H1 (cell line): ENCODE measurements around the gene MAML3.

Source experiments
- BCL11A ChIP-seq, 2 experiments: IDR thresholded peaks; one replicate each; pipeline ENCODE4 v1.6.1; 2011; ENCODE audit warnings: low read depth in 2 of 2, low read length in 2 of 2, mild to moderate bottlenecking in 2 of 2
- GABPA ChIP-seq: IDR thresholded peaks from 2 replicates; pipeline ENCODE4 v1.6.1; 2011; ENCODE audit warnings: mild to moderate bottlenecking, low read length, moderate library complexity, borderline replicate concordance; ENCODE audit not compliant: insufficient read depth
- GTF2F1 ChIP-seq: IDR thresholded peaks from 2 replicates; pipeline ENCODE4 v1.6.1; 2012; ENCODE audit warnings: low read depth, low read length, improper control_type of control experiment, borderline replicate concordance
- POLR2A ChIP-seq, 2 experiments: IDR thresholded peaks; 1 replicate in 1 of 2; 2 replicates in 1 of 2; pipeline ENCODE4 v1.6.1; 2011; ENCODE audit warnings: low read depth in 2 of 2, low read length in 2 of 2, mild to moderate bottlenecking in 2 of 2; ENCODE audit errors: control extremely low read depth in 1 of 2
- SP4 ChIP-seq: IDR thresholded peaks from 2 replicates; pipeline ENCODE4 v1.6.1; 2012; ENCODE audit warnings: low read length, inconsistent platforms
- SRF ChIP-seq: IDR thresholded peaks from 2 replicates; pipeline ENCODE4 v1.6.1; 2011; ENCODE audit warnings: mild to moderate bottlenecking, low read depth, low read length, moderate library complexity
- TAF1 ChIP-seq: IDR thresholded peaks from 2 replicates; pipeline ENCODE4 v1.6.1; 2011; ENCODE audit warnings: mild to moderate bottlenecking, low read depth, low read length
- TCF12 ChIP-seq: IDR thresholded peaks from 2 replicates; pipeline ENCODE4 v1.6.1; 2011; ENCODE audit warnings: low read depth, mild to moderate bottlenecking, low read length
- TF ChIP-seq, protein P1 (sequence below), 3 experiments: IDR thresholded peaks; 1 replicate in 2 of 3; 2 replicates in 1 of 3; pipeline versions ENCODE4 v1.5.1 to v1.6.1; 2011; ENCODE audit warnings: low read length in 3 of 3, mild to moderate bottlenecking in 3 of 3, inconsistent platforms in 2 of 3, low read depth in 1 of 3, moderate library complexity in 1 of 3; ENCODE audit not compliant: insufficient read depth in 1 of 3; ENCODE audit errors: control extremely low read depth in 1 of 3
- TF ChIP-seq, protein P2 (sequence below): IDR thresholded peaks from 2 replicates; pipeline ENCODE4 v1.6.1; 2012; ENCODE audit warnings: inconsistent platforms

DNA sequence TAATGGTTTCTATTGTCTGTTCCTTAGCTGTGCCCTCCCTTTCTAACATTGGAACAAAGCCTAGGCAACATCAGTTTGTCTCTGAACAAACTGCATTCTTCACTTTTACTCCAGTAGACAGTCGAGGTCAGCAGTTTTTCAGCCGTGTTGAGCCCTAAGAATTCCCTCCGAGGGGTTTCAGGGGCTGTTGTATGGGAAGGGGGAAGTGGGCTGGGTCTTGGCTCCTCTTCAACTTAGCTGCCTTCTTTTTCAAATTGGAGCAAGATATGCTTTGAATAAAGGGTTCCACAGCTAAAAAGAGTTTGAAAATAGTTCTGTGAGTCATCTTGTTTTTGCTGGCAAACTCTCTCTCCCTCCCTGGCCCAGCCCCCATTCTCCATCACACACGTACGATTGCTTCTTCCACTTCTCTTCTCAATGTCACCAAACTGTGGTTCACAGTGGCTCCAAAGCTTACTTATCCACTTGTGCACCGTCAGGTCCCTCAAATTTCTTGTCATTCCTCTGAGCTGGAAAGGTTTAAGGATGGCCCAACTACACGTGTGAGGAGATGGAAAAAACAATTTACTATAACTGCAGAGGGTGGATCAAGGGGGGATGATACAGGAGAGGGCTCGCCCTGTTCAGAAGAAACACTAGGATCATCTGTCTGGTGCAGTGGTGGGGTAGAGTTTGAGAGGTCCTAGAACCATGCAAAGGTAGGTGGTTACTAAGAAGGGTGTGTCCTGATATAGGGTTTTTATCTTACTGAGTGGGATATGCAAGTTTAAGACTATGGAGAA is 9.2 kb upstream of the MAML3 start:
- TF ChIP-seq SRF (no peak), POLR2A (IDR thresholded peaks at IDR 0.05; ENCODE audit: control extremely low read depth in 1 of 2, low read depth in 2 of 2, low read length in 2 of 2) (no peak), GABPA (no peak), SP4 (no peak), TCF12 (no peak), GTF2F1 (no peak), TAF1 (no peak), BCL11A (IDR thresholded peaks at IDR 0.05; ENCODE audit: low read depth in 2 of 2, low read length in 2 of 2) (no peak)
- TF ChIP-seq, protein P1, sequence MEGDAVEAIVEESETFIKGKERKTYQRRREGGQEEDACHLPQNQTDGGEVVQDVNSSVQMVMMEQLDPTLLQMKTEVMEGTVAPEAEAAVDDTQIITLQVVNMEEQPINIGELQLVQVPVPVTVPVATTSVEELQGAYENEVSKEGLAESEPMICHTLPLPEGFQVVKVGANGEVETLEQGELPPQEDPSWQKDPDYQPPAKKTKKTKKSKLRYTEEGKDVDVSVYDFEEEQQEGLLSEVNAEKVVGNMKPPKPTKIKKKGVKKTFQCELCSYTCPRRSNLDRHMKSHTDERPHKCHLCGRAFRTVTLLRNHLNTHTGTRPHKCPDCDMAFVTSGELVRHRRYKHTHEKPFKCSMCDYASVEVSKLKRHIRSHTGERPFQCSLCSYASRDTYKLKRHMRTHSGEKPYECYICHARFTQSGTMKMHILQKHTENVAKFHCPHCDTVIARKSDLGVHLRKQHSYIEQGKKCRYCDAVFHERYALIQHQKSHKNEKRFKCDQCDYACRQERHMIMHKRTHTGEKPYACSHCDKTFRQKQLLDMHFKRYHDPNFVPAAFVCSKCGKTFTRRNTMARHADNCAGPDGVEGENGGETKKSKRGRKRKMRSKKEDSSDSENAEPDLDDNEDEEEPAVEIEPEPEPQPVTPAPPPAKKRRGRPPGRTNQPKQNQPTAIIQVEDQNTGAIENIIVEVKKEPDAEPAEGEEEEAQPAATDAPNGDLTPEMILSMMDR (IDR thresholded peaks at IDR 0.05; ENCODE audit: control extremely low read depth in 1 of 3, insufficient read depth in 1 of 3, low read depth in 1 of 3, low read length in 3 of 3) = no peak
- TF ChIP-seq, protein P2, sequence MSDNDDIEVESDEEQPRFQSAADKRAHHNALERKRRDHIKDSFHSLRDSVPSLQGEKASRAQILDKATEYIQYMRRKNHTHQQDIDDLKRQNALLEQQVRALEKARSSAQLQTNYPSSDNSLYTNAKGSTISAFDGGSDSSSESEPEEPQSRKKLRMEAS = no peak
